GM10266 (cell line): ENCODE results near the gene PYGM.
A peak's percentile ranks its signal among the peaks of the same experiment; 100 is the strongest.

Experiments
- DNase-seq: peaks from one replicate; pipeline ENCODE4 v3.0.0; 2012; ENCODE audit errors: extremely low spot score
- CTCF ChIP-seq: IDR thresholded peaks from 2 replicates; pipeline ENCODE4 v1.5.1; 2012; ENCODE audit warnings: mild to moderate bottlenecking, low read depth; ENCODE audit not compliant: control insufficient read depth, insufficient read depth; ENCODE audit errors: missing control alignments

PYGM gene

GRCh38 chr11:64789331-64790204 lies 29.8 kb upstream of the PYGM start:
- no peak for TF ChIP-seq CTCF
- no peak for DNase-seq

GRCh38 chr11:64788321-64789215 lies 28.8 kb upstream of the PYGM start:
- DNase-seq = no peak
- TF ChIP-seq CTCF = no peak

- DNase-seq = peak; percentile 80
- TF ChIP-seq CTCF = peak; percentile 69
Measured at GRCh38 chr11:64787526-64788320, 27.9 kb upstream of the PYGM start.

- no peak for DNase-seq
- no peak for TF ChIP-seq CTCF
Measured at GRCh38 chr11:64786308-64786707, 26.5 kb upstream of the PYGM start.

GRCh38 chr11:64784813-64785581 lies 25.2 kb upstream of the PYGM start:
- TF ChIP-seq CTCF = no peak
- DNase-seq = no peak
